Measurements from ENCODE around the gene CNTNAP2. TPM values are rescaled to one million over a fixed set of nuclear protein-coding genes. Genes with fewer than 3 reads are reported as not detected.
"Not testable (repeated sequence)": the region's sequence is repeated elsewhere in the genome, so short reads cannot be mapped to it uniquely, and the experiment has no call there.

CNTNAP2 gene
- total RNA-seq, 2 experiments from 2014 or later, result 0.14 TPM; not detected in 1

DNA sequence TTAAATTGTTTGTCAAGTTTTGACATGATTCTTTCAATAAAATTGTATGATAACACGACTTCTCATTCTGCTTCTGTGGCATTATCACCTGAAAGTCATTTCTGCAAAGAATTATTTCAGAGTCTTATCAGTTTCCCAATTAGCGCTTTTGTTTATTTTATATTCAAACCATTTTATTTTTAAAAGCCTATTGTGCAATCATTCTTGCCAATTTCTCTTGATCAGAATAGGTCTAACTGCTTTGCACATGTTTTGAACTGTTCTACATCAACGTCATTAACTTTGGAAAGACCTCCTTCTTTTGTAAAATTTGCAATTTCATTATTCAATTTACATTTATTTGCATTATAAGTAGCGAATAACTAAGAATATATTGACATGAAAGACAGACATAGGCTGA lies 758.1 kb downstream of the CNTNAP2 start:
- Mint-ChIP-seq H3K27ac (no peak overlapping the region), H3K36me3 (ENCODE audit: low read depth) (no peaks in the 10 kb centered on the region), H3K27me3 (ENCODE audit: low read depth) (no peaks in the 10 kb centered on the region), H3K4me3 (no peak overlapping the region), H3K9me3 (peaks cover 8% of the 10 kb centered on the region), H3K4me1 (ENCODE audit: low read depth) (no peaks in the 10 kb centered on the region)
- CTCF ChIA-PET, result no interaction called here
- intact Hi-C loops (cut with micrococcal nuclease), result no loop called here
- no peak for DNase-seq

DNA sequence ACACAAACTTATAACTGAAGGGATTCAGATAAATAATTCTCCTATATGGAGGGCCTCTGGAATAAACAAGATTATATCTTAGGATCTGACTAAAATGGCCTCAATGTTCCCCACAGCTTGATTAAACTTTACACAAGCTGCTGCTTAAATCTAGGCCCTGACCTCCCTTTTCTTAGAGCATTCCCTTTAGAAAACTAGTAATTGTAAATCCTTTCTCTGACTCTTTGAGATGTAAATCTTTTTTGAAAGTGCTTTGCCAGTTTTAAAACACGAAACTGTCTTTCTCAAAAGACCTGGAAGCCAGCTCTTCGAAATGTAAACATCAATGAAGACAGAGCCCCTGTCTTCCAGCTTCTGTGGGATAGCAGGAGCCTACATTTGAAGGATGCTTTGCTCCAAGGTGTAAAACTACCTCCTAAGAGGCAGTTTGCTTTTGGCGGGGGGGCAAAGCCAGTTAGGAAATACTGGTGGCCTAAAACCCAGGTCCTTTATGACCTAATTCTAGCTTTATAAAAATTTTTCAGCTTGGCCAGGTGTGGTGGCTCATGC lies 758.7 kb downstream of the CNTNAP2 start:
- DNase-seq, result no peak
- no peaks in the 10 kb centered on the region for H3K4me1 Mint-ChIP-seq (ENCODE audit: low read depth)
- CTCF ChIA-PET, result no interaction called here
- H3K27me3 Mint-ChIP-seq (ENCODE audit: low read depth), result no peaks in the 10 kb centered on the region
- H3K27ac Mint-ChIP-seq, result no peak overlapping the region
- intact Hi-C loops (cut with micrococcal nuclease), result no loop called here
- H3K4me3 Mint-ChIP-seq, result no peak overlapping the region
- no peaks in the 10 kb centered on the region for H3K36me3 Mint-ChIP-seq (ENCODE audit: low read depth)
- H3K9me3 Mint-ChIP-seq, result peaks cover 8% of the 10 kb centered on the region

DNA sequence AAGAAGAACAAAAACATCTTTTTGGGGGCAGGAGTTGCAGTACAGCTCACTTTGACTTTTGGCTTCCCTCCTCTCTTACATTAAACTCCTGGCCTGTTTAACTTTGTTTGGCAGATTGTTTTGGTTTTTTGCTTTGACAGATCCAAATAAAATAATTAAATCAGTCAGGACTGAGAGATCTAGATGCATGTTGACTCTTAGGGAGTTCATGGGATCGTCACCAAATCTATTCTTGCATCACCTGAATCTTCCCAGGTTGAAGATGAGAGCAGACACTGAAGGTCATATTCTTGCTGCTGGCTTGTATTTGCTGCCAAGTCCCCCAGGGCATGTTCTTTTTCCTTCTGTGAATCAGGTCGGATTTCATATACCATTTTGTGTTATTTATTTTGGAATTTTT lies 759.4 kb downstream of the CNTNAP2 start:
- Mint-ChIP-seq H3K4me3 (no peak overlapping the region), H3K9me3 (peaks cover 8% of the 10 kb centered on the region), H3K27me3 (ENCODE audit: low read depth) (no peaks in the 10 kb centered on the region), H3K36me3 (ENCODE audit: low read depth) (no peaks in the 10 kb centered on the region), H3K27ac (no peak overlapping the region), H3K4me1 (ENCODE audit: low read depth) (no peaks in the 10 kb centered on the region)
- intact Hi-C loops (cut with micrococcal nuclease), result no loop called here
- DNase-seq, result no peak
- CTCF ChIA-PET, result no interaction called here

DNA sequence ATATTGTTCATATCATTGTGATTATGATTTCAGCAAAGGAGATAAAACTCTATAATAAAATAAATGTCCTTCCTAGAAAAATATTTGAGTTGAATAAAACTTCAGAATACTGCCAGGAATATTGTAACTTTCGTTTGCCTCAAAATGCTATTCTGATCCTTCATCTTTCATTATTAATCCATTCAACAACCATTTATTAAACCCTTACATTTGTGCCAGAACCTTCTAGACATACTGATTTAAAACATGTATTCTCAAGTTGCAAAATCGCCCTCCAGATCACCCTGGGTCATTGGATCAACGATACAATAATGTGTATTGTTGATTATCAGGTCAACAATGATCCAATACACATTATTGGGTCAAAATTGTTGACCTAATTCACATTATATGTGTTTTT lies 759.8 kb downstream of the CNTNAP2 start:
- Mint-ChIP-seq H3K4me1 (ENCODE audit: low read depth) (no peaks in the 10 kb centered on the region), H3K9me3 (peaks cover 8% of the 10 kb centered on the region), H3K27me3 (ENCODE audit: low read depth) (no peaks in the 10 kb centered on the region), H3K36me3 (ENCODE audit: low read depth) (no peaks in the 10 kb centered on the region), H3K4me3 (no peak overlapping the region), H3K27ac (no peak overlapping the region)
- intact Hi-C loops (cut with micrococcal nuclease), result no loop called here
- CTCF ChIA-PET, result no interaction called here
- no peak for DNase-seq

DNA sequence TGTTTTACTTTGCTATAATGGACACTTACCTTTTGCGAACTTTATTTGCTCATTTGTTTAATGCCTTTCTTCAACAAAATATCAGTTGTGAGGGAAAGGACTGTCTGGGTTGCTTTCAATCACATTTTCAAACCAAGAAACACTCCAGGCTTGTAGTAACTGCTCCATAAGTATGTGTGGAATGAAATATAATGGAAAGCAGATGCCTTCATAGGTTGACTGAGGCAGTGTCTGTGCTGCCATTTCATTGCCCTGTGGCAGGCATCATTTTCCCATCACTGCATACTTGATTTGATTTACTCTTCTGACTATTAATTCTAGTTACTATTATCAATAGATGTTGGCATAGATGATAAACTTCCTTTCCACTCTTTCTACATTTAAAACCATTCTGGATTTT lies 762.3 kb downstream of the CNTNAP2 start:
- CTCF ChIA-PET, result no interaction called here

DNA sequence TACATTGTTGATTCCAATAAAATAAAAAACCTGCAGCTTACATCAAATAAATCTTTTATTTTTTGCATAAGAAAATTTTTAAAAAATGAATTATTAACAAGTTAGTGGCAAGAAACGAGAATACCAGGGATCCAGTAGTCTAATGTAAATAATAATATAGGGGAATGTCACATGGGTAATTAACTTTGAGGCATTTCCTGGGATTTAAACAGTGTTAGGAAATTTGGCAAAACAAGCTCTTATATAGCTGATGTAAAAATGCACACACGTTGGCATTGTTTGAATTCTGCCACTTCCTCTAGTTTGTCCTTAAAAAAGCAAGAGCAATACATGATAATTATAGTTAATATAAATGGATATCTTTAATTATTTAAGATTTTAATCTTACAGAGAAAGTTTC lies 768.6 kb downstream of the CNTNAP2 start:
- DNase-seq, result no peak
- H3K27me3 Mint-ChIP-seq (ENCODE audit: low read depth), result no peaks in the 10 kb centered on the region
- intact Hi-C loops (cut with micrococcal nuclease), result loop anchor here (10.0 kb wide), 1 partner anchor 60 kb away; no protein-coding TSS in a partner anchor
- CTCF ChIA-PET, result interaction anchor here (0.7 kb wide), 1 partner anchor 802 kb away, joined by 3 read pairs; no protein-coding TSS in a partner anchor
- no peak overlapping the region for H3K4me3 Mint-ChIP-seq
- no peak overlapping the region for H3K27ac Mint-ChIP-seq
- peaks cover 6% of the 10 kb centered on the region for H3K9me3 Mint-ChIP-seq
- H3K4me1 Mint-ChIP-seq (ENCODE audit: low read depth), result no peaks in the 10 kb centered on the region
- H3K36me3 Mint-ChIP-seq (ENCODE audit: low read depth), result no peaks in the 10 kb centered on the region

More for the DNA sequence above, 762.3 kb downstream of the CNTNAP2 start:
- Mint-ChIP-seq H3K4me1 (ENCODE audit: low read depth) (no peaks in the 10 kb centered on the region), H3K9me3 (peaks cover 6% of the 10 kb centered on the region), H3K27me3 (ENCODE audit: low read depth) (no peaks in the 10 kb centered on the region), H3K27ac (no peak overlapping the region), H3K36me3 (ENCODE audit: low read depth) (no peaks in the 10 kb centered on the region), H3K4me3 (no peak overlapping the region)
- intact Hi-C loops (cut with micrococcal nuclease), result no loop called here
- DNase-seq, result no peak

DNA sequence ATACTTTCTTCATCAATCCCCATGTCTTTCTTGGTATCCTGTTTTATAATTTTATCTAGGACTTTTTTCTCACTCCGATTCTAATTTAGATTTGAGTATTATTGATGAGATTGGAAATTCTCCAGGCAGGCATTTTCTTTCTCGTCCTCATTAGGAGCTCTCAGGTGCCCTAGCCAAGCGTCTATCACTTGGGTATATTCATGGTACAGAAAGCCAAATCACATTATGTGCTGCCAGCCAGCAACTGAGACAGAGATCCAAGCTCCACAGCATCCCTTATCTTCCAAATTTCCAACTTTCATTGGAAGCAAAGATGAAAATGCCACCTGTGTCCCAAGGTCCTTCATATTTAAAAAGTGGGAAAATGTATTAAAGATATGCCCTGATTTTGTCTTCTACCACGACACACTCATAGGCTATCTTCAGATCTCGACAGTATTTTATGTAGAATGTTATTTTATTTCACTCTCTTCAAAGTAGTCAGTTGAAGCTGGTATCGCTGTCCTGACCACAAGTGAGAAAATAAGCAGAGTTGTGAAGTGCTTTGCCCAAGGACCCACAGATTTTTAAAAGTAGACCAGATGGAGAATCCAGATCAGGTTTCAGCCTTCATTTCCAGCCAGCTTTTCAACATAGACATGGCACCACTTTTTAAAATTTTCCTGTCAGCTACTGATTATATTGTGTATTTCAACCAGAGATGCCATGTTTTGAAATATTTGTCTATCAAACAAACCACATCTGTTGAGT lies 773.4 kb downstream of the CNTNAP2 start:
- no peaks in the 10 kb centered on the region for H3K27me3 Mint-ChIP-seq (ENCODE audit: low read depth)
- CTCF ChIA-PET, result no interaction called here
- no peaks in the 10 kb centered on the region for H3K36me3 Mint-ChIP-seq (ENCODE audit: low read depth)
- H3K4me3 Mint-ChIP-seq, result no peak overlapping the region
- H3K27ac Mint-ChIP-seq, result no peak overlapping the region
- no peaks in the 10 kb centered on the region for H3K4me1 Mint-ChIP-seq (ENCODE audit: low read depth)
- DNase-seq, result no peak
- intact Hi-C loops (cut with micrococcal nuclease), result loop anchor here (10.0 kb wide), 1 partner anchor 55 kb away; no protein-coding TSS in a partner anchor
- peaks cover 4% of the 10 kb centered on the region for H3K9me3 Mint-ChIP-seq

DNA sequence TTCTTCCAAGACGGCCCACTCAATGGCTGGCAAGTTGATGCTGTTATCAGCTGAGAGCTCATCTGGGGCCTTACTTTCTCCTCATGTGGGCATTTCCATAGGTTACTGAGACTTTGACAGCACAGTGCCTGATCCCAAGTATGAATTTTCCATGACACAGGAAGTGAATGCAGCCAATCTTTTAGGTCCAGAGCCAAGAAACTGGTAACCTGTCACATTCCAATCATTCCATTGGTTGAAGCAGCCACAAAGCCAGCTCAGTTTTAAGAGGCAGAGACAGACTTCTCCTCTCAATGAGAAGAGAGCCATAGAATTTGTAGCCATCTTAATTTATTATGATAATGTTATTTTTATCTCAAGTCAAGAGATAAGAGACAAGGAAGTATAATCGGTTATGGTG lies 775.5 kb downstream of the CNTNAP2 start:
- H3K9me3 Mint-ChIP-seq, result peaks cover 1% of the 10 kb centered on the region

DNA sequence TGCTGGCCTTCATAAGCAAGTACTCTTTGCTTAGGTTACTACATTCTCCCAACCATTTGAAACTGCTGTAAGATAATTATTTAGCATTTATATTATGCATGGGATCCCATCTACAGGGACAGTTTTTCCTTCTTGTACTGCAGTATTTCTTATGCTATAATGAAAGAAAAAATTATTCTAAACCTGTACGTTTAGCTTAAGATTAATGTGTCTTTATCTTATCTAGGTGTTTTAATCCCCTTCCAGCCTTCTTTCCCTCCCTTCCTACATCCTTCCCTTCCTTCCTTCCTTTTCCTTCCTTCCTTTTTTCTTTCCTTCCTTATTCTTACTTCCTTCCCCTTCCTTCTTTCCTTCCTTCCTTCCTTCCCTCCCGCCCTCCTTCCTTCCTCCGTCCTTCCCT lies 778.3 kb downstream of the CNTNAP2 start:
- H3K27me3 Mint-ChIP-seq (ENCODE audit: low read depth), result no peaks in the 10 kb centered on the region

More for the DNA sequence above, 775.5 kb downstream of the CNTNAP2 start:
- H3K4me1 Mint-ChIP-seq (ENCODE audit: low read depth), result no peaks in the 10 kb centered on the region
- intact Hi-C loops (cut with micrococcal nuclease), result no loop called here
- CTCF ChIA-PET, result no interaction called here
- no peak for DNase-seq
- H3K4me3 Mint-ChIP-seq, result no peak overlapping the region
- no peaks in the 10 kb centered on the region for H3K36me3 Mint-ChIP-seq (ENCODE audit: low read depth)
- no peak overlapping the region for H3K27ac Mint-ChIP-seq
- H3K27me3 Mint-ChIP-seq (ENCODE audit: low read depth), result no peaks in the 10 kb centered on the region

DNA sequence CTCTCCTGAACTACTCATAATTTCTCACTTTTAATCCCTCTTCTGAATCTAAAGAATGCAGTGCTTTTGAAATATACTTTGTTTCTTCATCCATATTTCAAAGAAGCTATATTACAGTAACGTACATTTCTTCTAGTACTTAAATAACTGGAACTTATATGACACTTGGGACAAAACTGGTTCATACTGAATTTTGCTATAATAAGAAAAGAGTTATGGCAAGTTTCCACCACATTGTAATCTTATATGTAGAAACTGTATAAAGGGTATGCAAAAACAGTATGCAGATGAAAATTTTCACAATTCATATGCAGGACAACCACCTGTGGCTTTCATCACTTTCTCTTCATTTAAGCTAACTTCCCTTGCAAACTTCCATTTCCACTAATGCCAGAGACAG lies 785.7 kb downstream of the CNTNAP2 start:
- H3K27ac Mint-ChIP-seq, result no peak overlapping the region
- no peak overlapping the region for H3K4me3 Mint-ChIP-seq
- no peaks in the 10 kb centered on the region for H3K36me3 Mint-ChIP-seq (ENCODE audit: low read depth)
- no peaks in the 10 kb centered on the region for H3K27me3 Mint-ChIP-seq (ENCODE audit: low read depth)
- H3K4me1 Mint-ChIP-seq (ENCODE audit: low read depth), result no peaks in the 10 kb centered on the region
- DNase-seq, result no peak
- intact Hi-C loops (cut with micrococcal nuclease), result no loop called here
- H3K9me3 Mint-ChIP-seq, result peaks cover 4% of the 10 kb centered on the region
- CTCF ChIA-PET, result no interaction called here

More for the DNA sequence above, 778.3 kb downstream of the CNTNAP2 start:
- Mint-ChIP-seq H3K27ac (no peak overlapping the region), H3K9me3 (peaks cover 1% of the 10 kb centered on the region), H3K36me3 (ENCODE audit: low read depth) (no peaks in the 10 kb centered on the region), H3K4me3 (no peak overlapping the region), H3K4me1 (ENCODE audit: low read depth) (no peaks in the 10 kb centered on the region)
- intact Hi-C loops (cut with micrococcal nuclease), result no loop called here
- CTCF ChIA-PET, result no interaction called here
- no peak for DNase-seq

DNA sequence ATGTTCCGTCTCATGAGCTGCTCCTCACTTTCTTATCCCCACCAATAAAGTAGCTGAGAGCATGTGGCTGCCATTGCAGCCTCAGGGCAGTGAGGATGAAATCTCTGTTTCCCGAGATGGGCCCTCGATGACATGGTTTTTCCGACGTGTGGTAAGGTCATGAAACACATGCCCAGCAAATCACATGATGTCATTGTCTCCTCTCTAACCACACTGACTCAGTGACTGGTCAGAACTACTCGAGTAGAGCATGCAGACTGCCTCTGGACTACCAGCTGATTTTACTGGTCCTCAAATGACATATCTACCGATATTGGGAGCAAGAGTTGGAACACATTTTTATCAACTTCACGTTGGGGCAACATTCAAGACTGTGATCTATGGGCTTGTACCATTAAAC lies 786.1 kb downstream of the CNTNAP2 start:
- no peak overlapping the region for H3K27ac Mint-ChIP-seq
- no peaks in the 10 kb centered on the region for H3K4me1 Mint-ChIP-seq (ENCODE audit: low read depth)
- H3K36me3 Mint-ChIP-seq (ENCODE audit: low read depth), result no peaks in the 10 kb centered on the region
- H3K27me3 Mint-ChIP-seq (ENCODE audit: low read depth), result no peaks in the 10 kb centered on the region
- no peak overlapping the region for H3K4me3 Mint-ChIP-seq
- DNase-seq, result no peak
- peaks cover 4% of the 10 kb centered on the region for H3K9me3 Mint-ChIP-seq
- CTCF ChIA-PET, result no interaction called here
- intact Hi-C loops (cut with micrococcal nuclease), result no loop called here

DNA sequence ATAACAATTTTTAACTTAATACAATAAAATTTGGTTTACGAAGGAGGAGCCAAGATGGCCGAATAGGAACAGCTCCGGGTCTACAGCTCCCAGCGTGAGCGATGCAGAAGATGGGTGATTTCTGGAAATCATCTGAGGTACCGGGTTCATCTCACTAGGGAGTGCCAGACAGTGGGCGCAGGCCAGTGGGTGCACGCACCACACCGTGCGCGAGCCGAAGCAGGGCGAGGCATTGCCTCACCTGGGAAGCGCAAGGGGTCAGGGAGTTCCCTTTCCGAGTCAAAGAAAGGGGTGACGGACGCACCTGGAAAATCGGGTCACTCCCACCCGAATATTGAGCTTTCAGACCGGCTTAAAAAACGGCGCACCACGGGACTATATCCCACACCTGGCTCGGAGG lies 789.1 kb downstream of the CNTNAP2 start:
- intact Hi-C loops (cut with micrococcal nuclease); H3K27me3 Mint-ChIP-seq (ENCODE audit: low read depth); H3K4me3 Mint-ChIP-seq; DNase-seq; H3K27ac Mint-ChIP-seq; H3K9me3 Mint-ChIP-seq; H3K4me1 Mint-ChIP-seq (ENCODE audit: low read depth); H3K36me3 Mint-ChIP-seq (ENCODE audit: low read depth); CTCF ChIA-PET: not testable (repeated sequence)

DNA sequence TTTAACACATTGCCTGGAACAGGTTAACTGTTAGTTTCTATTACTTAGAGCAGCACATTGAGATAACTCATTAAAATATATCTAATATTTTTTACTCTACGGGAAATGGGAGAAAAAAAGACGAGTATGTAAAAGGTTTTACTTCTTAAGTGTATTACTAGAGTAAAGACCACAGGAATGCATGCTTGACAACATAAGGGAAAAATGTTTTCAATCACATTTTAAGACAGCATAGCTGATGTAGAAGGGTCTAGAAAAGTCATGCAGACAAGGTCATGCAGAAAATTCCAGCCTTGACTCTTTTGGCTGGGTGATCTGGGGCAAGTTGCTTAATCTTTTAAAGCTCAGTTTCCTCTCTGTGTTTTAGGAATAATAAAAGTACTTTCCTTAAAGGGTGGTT lies 806.2 kb downstream of the CNTNAP2 start:
- no peak overlapping the region for H3K4me3 Mint-ChIP-seq
- no peaks in the 10 kb centered on the region for H3K27me3 Mint-ChIP-seq (ENCODE audit: low read depth)
- intact Hi-C loops (cut with micrococcal nuclease), result no loop called here
- no peak overlapping the region for H3K27ac Mint-ChIP-seq
- no peak for DNase-seq
- no peaks in the 10 kb centered on the region for H3K4me1 Mint-ChIP-seq (ENCODE audit: low read depth)
- peaks cover 12% of the 10 kb centered on the region for H3K9me3 Mint-ChIP-seq
- CTCF ChIA-PET, result no interaction called here
- no peaks in the 10 kb centered on the region for H3K36me3 Mint-ChIP-seq (ENCODE audit: low read depth)
